ENCODE measurements around the gene TSSK1B.

DNA sequence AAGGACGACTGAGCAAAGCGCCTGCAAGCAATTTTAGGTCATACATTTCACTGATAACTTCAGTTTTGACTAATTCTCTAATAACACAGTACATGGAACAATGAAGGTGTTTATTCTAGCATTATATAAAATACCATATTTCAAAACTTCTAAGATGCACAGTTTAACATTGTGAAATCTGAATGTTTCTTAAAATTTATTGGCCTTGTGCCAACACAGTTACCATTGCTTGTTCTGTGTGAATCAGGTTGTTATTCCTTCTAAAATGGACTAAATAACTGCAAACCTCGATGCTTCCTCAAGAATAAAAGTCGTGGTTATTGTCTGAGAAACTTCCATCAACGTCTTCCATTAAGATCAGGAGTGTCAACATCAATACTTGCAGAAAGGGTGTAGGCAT is 45.5 kb upstream of the TSSK1B start:
- TF ChIP-seq EZH2 (IDR thresholded peaks at IDR 0.05): no peak
- no peak for TF ChIP-seq EGR1 (IDR thresholded peaks at IDR 0.05; ENCODE audit: low read depth)
- TF ChIP-seq JUND (IDR thresholded peaks at IDR 0.05): no peak
- no peak for TF ChIP-seq POLR2A (IDR thresholded peaks at IDR 0.05; ENCODE audit: borderline replicate concordance, extremely low read depth, insufficient read depth, insufficient read length)
- TF ChIP-seq CEBPB (IDR thresholded peaks at IDR 0.05; ENCODE audit: low read depth): no peak
- TF ChIP-seq, protein P1, sequence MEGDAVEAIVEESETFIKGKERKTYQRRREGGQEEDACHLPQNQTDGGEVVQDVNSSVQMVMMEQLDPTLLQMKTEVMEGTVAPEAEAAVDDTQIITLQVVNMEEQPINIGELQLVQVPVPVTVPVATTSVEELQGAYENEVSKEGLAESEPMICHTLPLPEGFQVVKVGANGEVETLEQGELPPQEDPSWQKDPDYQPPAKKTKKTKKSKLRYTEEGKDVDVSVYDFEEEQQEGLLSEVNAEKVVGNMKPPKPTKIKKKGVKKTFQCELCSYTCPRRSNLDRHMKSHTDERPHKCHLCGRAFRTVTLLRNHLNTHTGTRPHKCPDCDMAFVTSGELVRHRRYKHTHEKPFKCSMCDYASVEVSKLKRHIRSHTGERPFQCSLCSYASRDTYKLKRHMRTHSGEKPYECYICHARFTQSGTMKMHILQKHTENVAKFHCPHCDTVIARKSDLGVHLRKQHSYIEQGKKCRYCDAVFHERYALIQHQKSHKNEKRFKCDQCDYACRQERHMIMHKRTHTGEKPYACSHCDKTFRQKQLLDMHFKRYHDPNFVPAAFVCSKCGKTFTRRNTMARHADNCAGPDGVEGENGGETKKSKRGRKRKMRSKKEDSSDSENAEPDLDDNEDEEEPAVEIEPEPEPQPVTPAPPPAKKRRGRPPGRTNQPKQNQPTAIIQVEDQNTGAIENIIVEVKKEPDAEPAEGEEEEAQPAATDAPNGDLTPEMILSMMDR (IDR thresholded peaks at IDR 0.05 in 2 of 3, conservative IDR thresholded peaks at IDR 0.05 in 1 of 3; ENCODE audit: borderline replicate concordance in 1 of 3, insufficient read depth in 1 of 3, low read depth in 2 of 3, low read length in 2 of 3): no peak
- no peak for TF ChIP-seq SP1 (IDR thresholded peaks at IDR 0.05; ENCODE audit: low read depth)
- TF ChIP-seq RAD21 (IDR thresholded peaks at IDR 0.05; ENCODE audit: low read depth): no peak
- TF ChIP-seq, protein P2, sequence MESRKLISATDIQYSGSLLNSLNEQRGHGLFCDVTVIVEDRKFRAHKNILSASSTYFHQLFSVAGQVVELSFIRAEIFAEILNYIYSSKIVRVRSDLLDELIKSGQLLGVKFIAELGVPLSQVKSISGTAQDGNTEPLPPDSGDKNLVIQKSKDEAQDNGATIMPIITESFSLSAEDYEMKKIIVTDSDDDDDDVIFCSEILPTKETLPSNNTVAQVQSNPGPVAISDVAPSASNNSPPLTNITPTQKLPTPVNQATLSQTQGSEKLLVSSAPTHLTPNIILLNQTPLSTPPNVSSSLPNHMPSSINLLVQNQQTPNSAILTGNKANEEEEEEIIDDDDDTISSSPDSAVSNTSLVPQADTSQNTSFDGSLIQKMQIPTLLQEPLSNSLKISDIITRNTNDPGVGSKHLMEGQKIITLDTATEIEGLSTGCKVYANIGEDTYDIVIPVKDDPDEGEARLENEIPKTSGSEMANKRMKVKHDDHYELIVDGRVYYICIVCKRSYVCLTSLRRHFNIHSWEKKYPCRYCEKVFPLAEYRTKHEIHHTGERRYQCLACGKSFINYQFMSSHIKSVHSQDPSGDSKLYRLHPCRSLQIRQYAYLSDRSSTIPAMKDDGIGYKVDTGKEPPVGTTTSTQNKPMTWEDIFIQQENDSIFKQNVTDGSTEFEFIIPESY (IDR thresholded peaks at IDR 0.05; ENCODE audit: extremely low read depth, insufficient replicate concordance, low read length): no peak

Measured in HCT116 (cell line).